GM21786 (cell line): ENCODE results near the gene MXD3.

Experiments used
- ATAC-seq: cut with Tn5 transposase; IDR thresholded peaks from one replicate; pipeline ENCODE4 v1.9.1; 2021; ENCODE audit not compliant: unreplicated experiment

Gene MXD3

GRCh38 chr5:177304392-177305119 lies 7.1 kb downstream of the MXD3 start:
- ATAC-seq = no peak

DNA sequence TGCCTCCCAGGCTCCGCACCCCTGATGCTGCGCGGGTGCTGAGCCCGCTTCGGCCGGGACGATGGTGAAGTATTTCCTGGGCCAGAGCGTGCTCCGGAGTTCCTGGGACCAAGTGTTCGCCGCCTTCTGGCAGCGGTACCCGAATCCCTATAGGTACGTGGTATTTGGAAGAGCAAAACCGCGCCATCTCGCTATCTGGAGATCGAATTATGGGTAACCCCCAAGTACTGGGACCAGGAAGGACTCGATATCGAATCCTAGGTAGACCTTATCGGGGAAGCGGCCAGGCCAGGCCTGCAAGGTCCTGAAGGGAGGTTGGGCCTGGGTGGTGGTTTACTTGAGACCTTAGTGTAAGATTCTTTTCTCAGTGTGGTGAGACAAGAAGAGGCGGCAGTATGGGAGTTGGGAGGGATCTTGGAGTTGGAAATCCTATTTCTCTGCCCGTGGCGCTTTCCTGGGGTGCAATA lies 7.7 kb downstream of the MXD3 start:
- no peak for ATAC-seq

- ATAC-seq = peak; percentile 50
Measured at GRCh38 chr5:177303121-177303924, 8.4 kb downstream of the MXD3 start, which contains the start of the genes PRELID1 and RAB24. TSS of gene PRELID1 (plus strand) at chr5:177303799. CDS start at chr5:177303986, 187 bp downstream. TSS of gene RAB24 (minus strand) at chr5:177303719. CDS start at chr5:177303288, 431 bp downstream.

DNA sequence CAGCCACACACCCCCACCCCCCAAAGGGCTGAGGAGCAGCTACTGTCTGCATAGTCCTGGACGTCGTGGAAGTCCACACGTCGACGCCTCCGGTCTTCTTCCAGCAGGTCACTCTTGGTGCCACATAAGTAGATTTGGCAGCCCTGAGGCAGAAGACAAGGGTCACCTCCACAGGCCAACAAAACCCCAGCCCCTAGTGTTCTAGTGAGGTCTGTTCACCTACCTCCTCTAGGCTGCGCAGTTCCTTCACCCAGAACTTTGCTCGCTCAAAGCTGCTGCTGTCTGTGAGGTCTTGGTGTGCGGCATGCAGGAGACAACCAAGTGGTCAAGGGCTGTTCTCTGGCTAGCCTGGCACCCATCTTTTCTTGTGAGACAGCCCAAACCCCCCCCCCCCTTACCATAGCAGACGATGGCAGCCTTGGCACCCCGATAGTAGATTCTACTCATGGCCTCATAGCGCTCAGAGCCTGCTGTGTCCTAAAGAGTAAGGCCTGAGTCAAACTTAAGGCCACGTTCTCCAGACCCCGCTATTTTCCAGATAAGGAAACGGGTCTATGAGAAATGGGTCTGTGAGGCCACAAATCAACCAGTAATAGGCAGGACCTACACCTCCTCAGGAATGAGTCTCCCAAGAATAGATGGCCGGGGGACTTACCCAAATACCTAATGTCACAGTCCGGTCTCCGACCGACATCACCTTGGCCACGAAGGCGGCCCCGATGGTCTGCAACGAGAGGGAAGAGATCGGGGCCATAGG lies 9.2 kb downstream of the MXD3 start:
- ATAC-seq = no peak

DNA sequence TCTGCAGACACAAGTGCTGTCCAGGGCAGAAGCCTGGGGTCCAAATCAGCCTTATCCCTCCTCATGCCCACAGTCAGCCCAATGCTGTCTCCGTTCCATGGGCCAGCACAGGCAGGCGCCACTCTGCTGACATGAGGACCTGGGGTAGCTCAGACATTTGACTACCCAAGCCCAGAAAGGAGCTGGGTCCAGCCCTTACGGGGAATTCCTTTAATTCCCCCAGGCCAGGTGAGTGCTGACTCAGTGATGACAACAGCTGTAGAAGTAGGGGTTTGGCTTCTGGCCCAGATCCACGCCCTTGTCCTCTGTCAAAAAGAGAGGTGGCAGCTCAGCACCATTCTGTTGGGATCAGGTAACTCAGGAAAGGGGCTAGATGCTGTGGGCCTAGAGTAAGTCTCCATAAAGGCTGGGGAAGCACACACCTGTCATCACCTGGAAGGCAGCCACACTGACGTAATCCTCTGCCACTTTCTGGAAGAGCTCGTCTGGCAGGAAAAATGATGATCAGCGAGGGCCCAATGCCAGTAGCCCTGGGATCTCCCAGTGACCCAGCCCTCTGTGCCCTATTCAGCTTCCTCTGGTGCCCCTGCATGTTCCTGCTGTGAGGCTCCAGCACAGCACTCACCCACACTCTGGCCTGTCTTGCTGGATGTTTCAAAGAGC lies 10.1 kb downstream of the MXD3 start:
- no peak for ATAC-seq

GRCh38 chr5:177300951-177301350 lies 10.7 kb downstream of the MXD3 start:
- ATAC-seq = no peak

DNA sequence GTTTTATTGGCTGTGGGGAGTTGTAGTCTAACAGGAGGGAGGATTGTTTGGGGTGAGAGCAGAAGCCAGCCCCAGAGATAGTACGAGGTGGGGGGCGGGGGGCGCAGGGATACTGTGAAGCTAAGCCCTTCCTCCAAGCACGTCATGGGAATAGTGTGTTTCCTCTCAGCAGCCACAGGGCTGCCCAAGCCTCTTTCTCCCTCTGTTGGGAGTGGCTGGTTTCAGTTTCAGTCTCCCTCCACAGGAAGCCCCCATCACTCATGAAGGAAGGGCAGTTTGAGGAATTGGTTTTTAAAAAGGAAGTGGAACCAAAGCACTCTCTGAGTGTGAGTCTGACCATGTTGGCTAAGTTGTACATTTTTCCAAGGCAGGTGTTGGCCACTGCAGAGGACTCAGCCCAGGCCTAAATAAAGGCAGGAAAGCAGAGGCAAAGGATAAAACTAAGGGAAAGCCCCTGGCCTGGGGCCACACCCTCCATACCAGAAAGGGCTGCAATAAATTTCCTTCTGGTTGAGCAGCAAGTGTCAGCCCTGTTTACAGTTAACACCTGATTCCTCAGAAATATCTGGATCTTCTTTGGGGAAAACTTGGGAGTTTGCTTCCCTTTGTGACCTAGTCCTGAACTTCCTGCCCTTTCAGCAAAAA lies 11.3 kb downstream of the MXD3 start:
- peak; percentile 38 for ATAC-seq

DNA sequence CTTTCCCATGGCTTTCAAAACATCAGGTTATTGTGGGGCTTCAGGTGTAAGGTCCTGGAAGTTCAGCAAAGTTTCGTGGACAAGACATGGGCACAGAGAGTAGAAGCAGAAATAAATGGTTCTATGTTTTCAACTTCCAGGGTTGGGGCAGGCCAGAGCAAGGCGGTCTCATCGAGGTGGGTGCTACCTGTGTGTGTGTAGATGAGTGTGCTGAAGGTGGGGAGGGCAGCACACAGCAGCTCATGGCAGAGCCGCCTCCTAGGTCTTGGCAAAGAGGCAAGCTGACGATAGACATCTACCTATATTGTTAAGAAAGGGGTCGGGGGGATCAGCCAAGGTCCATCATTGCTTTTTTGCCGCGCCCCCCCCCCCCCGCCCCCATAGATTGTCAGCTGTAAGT lies 12.0 kb downstream of the MXD3 start:
- ATAC-seq = no peak

DNA sequence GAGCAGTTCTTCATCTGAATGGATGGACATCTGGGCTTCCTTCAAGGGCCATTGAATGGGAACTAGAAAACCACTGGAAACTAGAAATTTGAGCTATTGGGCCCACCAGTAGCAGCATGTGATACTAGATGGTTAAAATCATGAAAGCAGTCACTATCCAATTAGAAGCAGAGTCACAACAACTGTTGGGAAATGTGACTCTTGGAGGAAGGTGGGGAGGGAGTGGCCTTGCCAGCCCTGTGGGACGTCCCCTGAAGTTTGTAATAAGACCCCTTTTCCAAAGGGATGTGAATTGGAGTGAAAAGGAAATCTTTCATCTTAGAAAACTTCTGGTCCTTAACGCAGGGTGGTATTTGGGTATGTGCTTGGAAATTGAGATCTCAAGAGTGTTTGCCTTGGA lies 13.8 kb downstream of the MXD3 start:
- no peak for ATAC-seq

DNA sequence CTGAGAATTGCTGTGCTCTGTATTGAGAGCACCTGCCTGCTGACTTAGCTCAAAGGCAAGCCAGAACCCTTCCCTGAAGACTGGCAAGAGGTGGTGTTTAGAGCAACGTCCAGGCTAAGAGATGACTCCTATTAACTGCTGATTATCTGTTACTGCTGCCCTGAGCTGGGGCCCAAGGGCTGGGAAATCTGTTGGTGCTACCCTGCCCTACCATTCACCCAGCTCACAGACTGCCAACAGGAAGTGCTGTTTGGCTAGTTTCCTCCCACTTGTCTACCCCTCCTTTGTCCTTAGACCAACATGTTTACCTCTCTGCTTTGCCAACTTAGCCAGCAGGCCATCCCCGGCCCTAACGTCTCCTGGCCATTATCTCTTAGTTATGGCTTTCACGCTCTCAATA lies 15.1 kb downstream of the MXD3 start:
- no peak for ATAC-seq

DNA sequence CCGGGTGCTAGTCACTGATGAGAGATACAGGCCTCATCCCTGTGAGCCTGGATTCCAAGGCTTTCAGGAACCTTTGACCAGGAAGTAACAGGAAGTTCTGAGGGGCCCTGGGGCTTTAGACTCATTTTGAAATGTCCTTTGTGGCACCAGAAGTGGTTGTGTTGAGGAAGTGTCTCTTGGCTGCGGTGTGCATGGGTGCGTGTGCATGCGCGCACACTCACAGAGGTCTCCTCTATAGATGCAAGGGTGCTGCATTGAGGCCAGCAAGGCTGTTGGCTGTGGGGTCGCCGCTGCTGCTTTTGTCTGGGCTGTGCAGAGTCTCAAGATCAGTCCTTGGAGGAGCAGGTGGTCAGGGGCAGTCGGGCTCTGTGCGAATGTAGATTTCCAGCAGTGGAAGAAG lies 15.8 kb downstream of the MXD3 start:
- no peak for ATAC-seq

- no peak for ATAC-seq
Measured at GRCh38 chr5:177294632-177295031, 17.1 kb downstream of the MXD3 start.

- ATAC-seq = no peak
Measured at GRCh38 chr5:177293819-177294581, 17.7 kb downstream of the MXD3 start.

GRCh38 chr5:177291735-177292134 lies 20.0 kb downstream of the MXD3 start:
- ATAC-seq = no peak

DNA sequence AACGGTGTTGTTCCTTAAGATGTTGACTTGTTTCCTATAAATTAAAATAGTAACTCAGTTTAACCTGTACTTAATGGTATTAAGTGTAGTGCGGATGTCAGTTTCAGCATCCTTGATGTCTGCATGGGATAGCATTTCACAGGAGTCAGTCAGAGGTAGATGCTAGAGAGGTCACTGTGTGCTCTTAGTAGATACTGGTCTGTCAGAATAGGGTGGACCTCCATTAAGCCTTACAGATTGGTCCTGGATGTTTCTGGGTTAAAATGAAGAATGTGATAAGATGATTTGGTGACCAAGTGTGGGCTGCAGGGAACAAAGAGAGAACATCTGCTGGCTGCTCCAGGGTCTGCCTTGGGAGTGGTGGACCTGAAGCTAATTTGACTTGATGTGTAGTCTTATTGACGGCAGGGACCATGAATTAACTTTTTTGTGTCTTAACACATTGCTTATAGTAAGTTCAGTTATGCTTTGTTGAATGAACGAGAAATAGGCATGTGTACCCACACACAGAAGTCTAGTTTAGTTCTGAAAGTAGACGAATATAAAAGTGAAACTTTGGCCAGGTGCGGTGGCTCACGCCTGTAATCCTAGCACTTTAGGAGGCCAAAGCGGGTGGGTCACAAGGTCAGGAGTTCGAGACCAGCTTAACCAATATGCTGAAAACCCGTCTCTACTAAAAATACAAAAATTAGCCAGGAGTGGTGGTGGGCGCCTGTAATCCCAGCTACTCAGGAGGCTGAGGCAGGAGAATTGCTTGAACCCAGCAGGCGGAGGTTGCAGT lies 20.7 kb downstream of the MXD3 start:
- ATAC-seq = no peak

- no peak for ATAC-seq
Measured at GRCh38 chr5:177288191-177288590, 23.5 kb downstream of the MXD3 start.

- no peak for ATAC-seq
Measured at GRCh38 chr5:177276886-177277285, 34.8 kb downstream of the MXD3 start.

- ATAC-seq = no peak
Measured at GRCh38 chr5:177275883-177276282, 35.8 kb downstream of the MXD3 start.

DNA sequence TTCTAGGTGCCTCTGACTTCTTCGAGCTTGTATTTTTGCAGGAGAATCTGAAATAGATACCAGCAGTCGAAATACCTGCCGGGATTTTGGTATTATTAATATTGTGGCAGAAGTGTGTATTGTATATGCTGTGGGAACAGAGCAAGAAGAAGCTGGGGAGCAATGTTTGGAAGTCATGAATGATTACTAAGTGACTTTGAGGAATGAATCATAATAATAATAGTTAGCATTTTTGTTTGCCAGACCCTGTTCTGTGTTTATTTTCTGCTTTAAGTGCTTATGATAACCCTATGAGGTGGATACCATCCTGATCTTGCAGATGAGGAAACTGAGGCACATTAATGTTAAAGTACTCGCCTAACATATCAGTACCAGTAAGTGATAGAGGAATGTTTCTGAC lies 40.6 kb downstream of the MXD3 start:
- ATAC-seq = no peak
